ENCODE results near the gene CDK6. TPM values are rescaled to one million over a fixed set of nuclear protein-coding genes. Genes with fewer than 3 reads are reported as not detected.

CDK6 gene
- total and polyA plus RNA-seq, 8 donors: 2.6 to 86.3 (median 15.5) TPM

GRCh38 chr7:92674379-92674778 lies 162.0 kb downstream of the CDK6 start:
- intact Hi-C loops (cut with DNase I; ENCODE audit: low total_unique reads): no loop called here
- H3K4me3 ChIP-seq: no peak overlapping the region
- no peaks in the 10 kb centered on the region for H3K27me3 ChIP-seq
- peaks cover 0 to 7% (median 0%) of the 10 kb centered on the region in 4 donors for H3K36me3 ChIP-seq
- no peak for TF ChIP-seq POLR2A (IDR thresholded peaks at IDR 0.05)
- no peak for TF ChIP-seq EP300 (IDR thresholded peaks at IDR 0.05)
- TF ChIP-seq POLR2AphosphoS5 (IDR thresholded peaks at IDR 0.05): no peak
- no peak for TF ChIP-seq CTCF (IDR thresholded peaks at IDR 0.05)
- H3K27ac ChIP-seq: no peak overlapping the region
- DNase-seq: no peak
- peaks cover 0 to 28% (median 8%) of the 10 kb centered on the region in 4 donors for H3K4me1 ChIP-seq
- no peaks in the 10 kb centered on the region for H3K9me3 ChIP-seq

- TF ChIP-seq POLR2AphosphoS5 (IDR thresholded peaks at IDR 0.05): no peak
- TF ChIP-seq EP300 (IDR thresholded peaks at IDR 0.05): no peak
- TF ChIP-seq CTCF (IDR thresholded peaks at IDR 0.05): no peak
- TF ChIP-seq POLR2A (IDR thresholded peaks at IDR 0.05): no peak
- Histone ChIP-seq H3K27ac (peak overlapping the region in 4 of 5 donors; percentile 4 to 71 (median 43)), H3K9me3 (no peaks in the 10 kb centered on the region), H3K4me1 (peaks cover 0 to 38% (median 9%) of the 10 kb centered on the region in 4 donors), H3K27me3 (no peaks in the 10 kb centered on the region), H3K36me3 (peaks cover 0 to 7% (median 0%) of the 10 kb centered on the region in 4 donors), H3K4me3 (no peak overlapping the region)
- intact Hi-C loops (cut with DNase I; ENCODE audit: low total_unique reads): no loop called here
- WGBS, 5 donors: 87 to 93% (median 88%) methylated on average over 6 of the region's 6 CpGs
- no peak for DNase-seq
Measured at GRCh38 chr7:92671505-92672169, 164.7 kb downstream of the CDK6 start.

GRCh38 chr7:92670204-92670851 lies 166.0 kb downstream of the CDK6 start:
- no peak for DNase-seq
- TF ChIP-seq POLR2AphosphoS5 (IDR thresholded peaks at IDR 0.05) (peak in 1 of 3 donors; percentile 12), CTCF (IDR thresholded peaks at IDR 0.05) (no peak)
- 33 to 71% (median 55%) methylated on average over 2 of the region's 2 CpGs for WGBS, 5 donors
- Histone ChIP-seq H3K27me3 (no peaks in the 10 kb centered on the region), H3K36me3 (peaks cover 0 to 7% (median 0%) of the 10 kb centered on the region in 4 donors), H3K9me3 (no peaks in the 10 kb centered on the region), H3K4me3 (no peak overlapping the region), H3K4me1 (peaks cover 0 to 38% (median 9%) of the 10 kb centered on the region in 4 donors), H3K27ac (peak overlapping the region in 4 of 5 donors; percentile 4 to 71 (median 46))
- intact Hi-C loops (cut with DNase I; ENCODE audit: low total_unique reads): no loop called here

GRCh38 chr7:92669616-92670165 lies 166.7 kb downstream of the CDK6 start:
- intact Hi-C loops (cut with DNase I; ENCODE audit: low total_unique reads): no loop called here
- Histone ChIP-seq H3K4me3 (no peak overlapping the region), H3K9me3 (no peaks in the 10 kb centered on the region), H3K27ac (peak overlapping the region in 4 of 5 donors; percentile 37 to 73 (median 63)), H3K4me1 (peaks cover 0 to 36% (median 9%) of the 10 kb centered on the region in 4 donors), H3K36me3 (peaks cover 0 to 7% (median 0%) of the 10 kb centered on the region in 4 donors), H3K27me3 (no peaks in the 10 kb centered on the region)
- DNase-seq: peak in 1 of 2 donors; percentile 37
- no peak for TF ChIP-seq POLR2A (IDR thresholded peaks at IDR 0.05)
- no peak for TF ChIP-seq EP300 (IDR thresholded peaks at IDR 0.05)
- TF ChIP-seq POLR2AphosphoS5 (IDR thresholded peaks at IDR 0.05): no peak
- no peak for TF ChIP-seq CTCF (IDR thresholded peaks at IDR 0.05)
- 62 to 69% (median 67%) methylated on average over 2 to 3 of the region's 3 CpGs for WGBS, 5 donors

Data from stomach (tissue), 9 donors.